SIG-M5 (cell line): ENCODE measurements around the gene RAC2.
"Not testable (repeated sequence)": the region's sequence is repeated elsewhere in the genome, so short reads cannot be mapped to it uniquely, and the experiment has no call there.

ENCODE experiments used
- DNase-seq: peaks from one replicate; lab custom pipeline; 2025; lab: John Stamatoyannopoulos, UW

The RAC2 gene

DNA sequence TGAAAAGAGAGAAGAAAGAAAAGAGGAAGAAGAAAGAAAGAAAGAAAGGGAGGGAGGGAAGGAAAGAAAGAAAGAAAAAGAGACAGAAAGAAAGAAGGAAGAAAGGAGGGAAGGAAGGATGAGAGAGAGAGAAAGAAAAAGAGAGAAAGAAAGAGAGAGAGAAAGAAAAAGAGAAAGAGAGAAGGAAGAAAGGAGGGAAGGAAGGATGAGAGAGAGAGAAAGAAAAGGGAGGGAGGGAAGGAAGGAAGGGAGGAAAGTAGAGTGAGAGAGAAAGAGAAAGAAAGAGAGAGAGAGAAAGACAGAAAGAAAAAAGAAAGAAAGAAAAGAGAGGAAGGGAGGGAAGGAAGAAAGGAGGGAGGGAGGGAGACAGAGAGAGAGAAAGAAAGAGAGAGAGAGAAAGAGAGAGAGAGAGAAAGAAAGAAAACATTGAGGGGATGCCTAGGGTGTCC is 11.5 kb upstream of the RAC2 start:
- DNase-seq: no peak

GRCh38 chr22:37254867-37255233 is 10.8 kb upstream of the RAC2 start:
- DNase-seq: no peak

DNA sequence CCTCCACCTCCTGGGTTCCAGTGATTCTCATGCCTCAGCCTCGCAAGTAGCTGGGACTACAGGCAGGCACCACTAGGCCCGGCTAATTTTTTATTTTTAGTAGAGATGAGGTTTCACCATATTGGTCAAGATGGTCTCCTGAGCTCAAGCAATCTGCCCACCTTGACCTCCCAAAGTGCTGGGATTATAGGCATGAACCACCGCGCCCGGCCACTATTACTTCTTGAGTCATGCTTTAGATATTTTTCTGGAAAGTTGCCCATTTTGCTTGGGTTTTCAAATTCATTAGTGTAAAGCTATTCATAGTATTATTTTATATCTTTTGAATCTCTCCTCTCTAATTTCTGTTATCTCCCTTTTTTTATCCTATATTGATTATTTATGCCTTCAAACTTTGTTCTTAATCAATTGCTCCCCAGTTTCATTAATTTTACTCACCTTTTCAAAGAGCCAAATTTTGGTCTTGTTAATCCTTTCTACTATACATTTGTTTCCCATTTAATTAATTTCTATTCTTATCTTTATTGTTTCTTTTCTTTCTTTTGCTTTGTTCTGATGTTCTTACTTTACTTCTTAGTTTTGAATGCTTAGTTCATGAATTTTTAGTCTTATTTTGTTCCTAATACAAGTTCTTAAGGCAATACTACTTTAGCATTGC is 10.3 kb upstream of the RAC2 start:
- no peak for DNase-seq

DNA sequence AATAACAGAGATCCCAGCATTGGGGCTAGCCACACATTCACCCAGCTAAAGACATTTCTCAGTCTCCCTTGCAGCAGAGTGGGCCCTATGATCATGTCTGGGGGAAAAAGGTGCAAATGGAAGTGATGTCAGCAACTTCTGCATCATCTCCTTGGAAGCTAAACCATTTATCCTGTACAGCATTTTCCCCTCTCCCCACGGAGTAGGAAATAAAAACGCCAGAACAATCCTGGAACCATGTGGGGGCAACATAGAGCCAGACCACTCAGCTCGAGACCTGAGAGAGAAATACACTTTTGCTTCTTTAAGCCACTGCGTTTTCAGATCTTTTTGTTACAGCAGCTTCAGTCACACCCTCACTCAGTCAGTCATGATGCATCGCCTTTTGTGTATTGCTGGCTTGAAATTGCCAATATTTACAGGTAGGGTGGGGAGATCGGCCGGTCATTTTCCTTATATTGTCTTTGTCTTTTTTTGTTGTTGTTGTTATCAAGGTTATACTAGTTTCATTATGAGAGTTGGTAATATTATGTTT is 9.1 kb upstream of the RAC2 start:
- no peak for DNase-seq

DNA sequence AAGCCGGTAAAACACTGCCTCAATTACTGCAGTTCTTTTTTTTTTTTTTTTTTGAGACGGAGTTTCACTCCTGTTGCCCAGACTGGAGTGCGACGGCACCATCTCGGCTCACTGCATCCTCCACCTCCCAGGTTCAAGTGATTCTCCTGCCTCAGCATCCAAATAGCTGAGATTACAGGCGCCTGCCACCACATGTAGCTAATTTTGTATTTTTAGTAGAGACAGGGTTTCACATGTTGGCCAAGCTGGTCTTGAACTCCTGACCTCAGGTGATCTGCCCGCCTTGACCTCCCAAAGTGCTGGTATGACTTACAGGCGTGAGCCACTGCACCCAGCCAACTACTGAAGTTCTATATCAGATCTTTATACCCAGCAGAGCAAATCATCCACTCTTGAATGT is 7.8 kb upstream of the RAC2 start:
- DNase-seq: not testable (repeated sequence)

GRCh38 chr22:37249986-37250385 is 5.9 kb upstream of the RAC2 start:
- DNase-seq: no peak

DNA sequence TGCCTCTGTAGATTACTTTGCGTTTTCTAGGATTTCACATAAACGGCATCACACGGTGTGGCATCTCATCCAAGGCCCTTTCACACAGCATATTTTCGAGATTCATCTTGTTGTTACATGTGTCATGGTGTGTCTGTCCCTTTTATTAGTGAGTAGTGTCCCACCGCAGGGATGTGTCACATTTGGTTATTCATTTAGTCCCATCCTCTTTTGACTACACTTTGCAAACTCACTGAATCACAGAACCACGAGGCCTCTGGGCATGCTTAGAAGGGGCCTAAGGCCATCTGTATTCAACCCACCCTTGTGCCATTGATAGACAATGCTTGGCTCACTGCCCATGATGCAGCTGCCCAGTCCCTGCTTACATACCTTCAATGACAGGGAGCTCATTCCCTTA is 4.2 kb upstream of the RAC2 start:
- DNase-seq: no peak

GRCh38 chr22:37245740-37246139 is 1.7 kb upstream of the RAC2 start:
- DNase-seq: no peak

DNA sequence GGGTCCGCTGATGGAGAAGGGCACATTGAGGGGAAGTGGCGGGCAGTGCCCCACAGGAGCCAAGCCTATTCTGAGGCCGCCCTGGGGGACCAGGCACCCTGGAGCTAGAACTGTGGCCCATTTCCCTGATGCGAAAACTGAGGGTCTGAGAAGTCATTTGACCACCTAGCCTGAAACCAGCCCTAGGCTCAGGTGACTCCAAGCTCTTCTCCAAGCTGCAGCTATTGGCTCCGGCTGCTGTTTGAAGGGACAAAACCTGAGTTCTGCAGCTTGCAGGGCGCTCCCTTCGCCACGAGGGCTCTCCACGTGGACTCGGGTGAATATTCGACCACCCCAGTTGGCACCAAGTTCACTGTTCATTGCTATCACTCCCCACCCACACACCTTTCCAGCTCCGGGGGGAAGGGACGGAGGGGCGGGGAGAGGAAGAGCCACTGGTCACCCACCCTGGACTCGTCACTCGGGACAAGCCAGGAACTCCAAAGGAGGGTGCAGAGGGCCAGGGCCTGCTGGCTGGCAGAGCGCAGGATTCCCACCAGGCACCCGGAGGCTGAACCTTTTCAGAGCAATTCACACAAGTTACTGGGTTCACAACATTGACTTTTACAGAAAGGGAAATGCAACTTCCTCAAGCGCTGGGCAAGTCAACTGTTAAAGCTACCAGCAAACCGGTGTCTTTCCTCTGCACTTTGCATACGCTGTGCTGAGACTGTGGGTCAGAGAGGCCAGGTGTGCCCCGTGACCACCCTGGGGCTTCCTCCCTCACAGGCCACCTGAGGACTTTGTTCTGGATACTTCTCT is 1.1 kb upstream of the RAC2 start:
- DNase-seq: peak; percentile 17

DNA sequence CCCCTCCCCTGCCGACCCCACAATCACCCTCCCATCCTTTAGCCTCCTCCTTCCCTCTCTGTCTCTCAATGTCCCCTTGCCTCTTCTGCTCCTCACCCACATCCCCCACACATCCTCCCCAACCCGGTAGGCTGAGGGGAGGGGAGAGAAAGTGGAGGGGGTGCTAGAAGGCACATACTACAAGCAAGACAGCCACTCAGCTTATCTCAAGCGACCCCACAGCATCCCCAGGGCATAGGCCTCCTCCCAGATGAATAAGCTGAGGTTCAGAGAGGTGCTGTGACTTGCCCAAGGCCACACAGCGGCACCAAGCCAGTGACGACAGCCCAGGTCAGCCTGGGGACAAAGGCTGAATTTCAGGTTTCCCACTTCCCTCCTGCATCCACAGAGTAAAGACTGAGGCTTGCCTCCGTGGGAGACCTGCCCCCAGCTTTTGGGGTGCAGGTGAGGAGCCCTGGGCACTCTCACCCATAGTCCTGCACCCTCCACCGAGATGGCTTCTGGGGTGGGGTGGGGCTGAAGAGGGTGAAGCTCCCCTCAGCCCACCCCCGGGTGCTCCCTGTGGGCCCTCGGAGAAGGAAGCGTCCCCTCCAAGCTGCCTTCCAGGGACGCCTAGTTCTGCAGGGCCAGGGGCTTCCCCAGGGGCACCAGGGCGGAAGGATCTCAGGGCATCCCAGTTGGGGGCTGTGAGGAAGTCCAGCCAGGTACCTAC is 511 bp downstream of the RAC2 start:
- no peak for DNase-seq

DNA sequence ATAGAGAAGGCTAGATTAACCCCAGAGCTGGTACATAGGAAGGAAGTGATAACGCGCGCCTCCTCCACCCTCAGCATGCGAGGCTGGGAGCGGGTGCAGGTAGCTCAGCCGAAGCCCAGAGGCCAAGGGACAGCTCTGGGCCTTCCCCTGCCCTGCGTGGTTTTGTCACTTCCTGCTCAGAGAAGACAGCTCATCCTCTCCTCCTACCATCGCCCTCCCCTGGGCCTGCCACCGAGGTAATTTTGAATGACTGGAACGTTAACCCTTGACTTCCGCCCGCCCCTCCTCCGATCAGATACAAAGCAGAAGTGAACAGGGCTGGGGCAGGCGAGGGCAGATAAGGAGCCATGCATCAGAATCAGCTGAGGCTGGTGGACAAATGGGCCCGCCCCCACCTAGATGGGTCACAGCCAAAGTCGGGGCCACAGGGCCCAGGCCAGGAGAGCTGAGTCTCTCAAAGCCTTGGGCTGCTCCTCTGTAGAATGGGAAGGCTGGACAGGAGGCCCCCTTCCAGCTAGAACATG is 1.6 kb downstream of the RAC2 start:
- DNase-seq: peak; percentile 76

DNA sequence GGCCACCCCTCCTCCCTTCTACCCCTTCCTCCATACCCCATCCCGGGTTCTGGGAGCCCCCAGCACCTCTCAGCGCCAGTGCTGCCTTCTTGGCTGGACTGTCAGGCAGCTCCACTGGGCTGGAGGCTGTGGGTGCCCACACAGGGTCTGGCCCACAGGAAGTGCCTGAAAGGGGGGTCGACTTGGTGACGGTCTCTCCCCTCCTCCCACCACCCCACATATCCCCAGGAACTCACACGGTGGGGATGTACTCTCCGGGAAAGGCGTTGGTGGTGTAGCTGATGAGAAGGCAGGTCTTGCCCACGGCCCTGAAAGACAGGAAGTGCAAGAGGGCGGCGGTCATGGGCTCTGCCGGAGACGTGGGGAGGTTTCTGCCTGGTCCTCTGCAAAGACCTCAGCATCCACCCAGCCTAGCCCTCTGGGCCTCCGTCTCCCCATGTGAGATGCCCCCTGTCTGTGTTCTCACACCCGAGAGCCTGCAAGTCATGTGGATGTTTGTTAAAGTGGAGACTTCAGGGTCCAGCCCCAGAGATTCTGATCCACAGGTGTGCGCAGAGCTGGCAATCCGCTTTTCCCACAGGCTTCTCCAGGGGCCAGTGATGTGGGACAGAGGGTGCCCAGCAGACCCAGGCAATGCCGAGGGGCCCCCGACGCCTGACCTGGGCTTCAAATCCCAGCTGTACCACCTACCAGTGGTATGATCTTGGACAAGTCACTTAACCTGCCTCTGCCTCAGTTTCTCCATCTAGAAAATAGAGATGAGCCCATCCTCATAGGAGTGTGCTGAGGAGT is 2.5 kb downstream of the RAC2 start:
- DNase-seq: no peak

- DNase-seq: no peak
These were observed 3.1 kb downstream of the RAC2 start for GRCh38 chr22:37240941-37241320.

GRCh38 chr22:37240240-37240940 is 3.7 kb downstream of the RAC2 start:
- no peak for DNase-seq

- DNase-seq: no peak
These were observed 4.5 kb downstream of the RAC2 start for GRCh38 chr22:37239336-37240239.

DNA sequence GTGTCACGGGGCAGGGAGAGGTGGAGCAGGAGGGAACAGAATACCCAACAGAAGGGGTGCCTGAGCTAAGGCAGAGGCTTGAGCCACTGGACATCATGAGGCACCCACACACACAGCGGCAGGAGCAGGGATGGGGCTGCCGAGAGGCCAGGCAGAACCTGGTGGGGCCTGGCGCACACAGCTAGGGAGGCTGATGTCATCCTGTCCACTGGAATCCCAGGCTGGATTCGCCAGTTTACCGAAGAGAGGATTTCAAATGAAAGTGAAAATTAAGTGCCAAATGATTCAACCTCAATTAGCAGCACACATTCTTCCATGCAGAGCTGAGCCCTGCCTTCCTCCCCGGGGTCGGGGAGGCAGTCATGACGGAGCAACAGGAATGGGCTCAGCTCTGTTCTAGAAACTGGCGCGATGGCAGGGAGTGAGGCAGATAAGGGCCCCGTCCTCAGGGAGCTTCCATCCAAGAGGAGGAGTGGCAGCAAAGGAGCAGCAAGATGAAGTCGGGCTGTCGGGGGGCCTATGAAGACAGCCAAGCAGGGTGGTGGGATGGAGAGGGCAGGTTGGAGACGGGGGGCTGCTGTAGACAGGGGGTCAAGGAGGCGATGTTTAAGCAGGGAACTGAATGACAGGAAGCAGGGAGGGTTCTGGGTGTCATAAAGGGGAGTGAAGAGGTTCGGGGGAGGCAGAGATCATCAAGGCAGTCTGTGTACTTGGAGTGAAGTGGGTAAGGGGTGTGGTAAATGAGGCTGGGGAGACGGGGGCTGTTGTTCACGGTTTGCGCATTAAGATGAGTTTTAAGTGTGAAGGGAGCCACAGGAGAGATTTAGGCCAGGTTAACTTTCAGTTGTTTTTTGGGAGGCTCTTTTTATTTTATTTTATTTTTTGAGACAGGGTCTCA is 6.4 kb downstream of the RAC2 start:
- no peak for DNase-seq

GRCh38 chr22:37235897-37236607 is 8.0 kb downstream of the RAC2 start:
- no peak for DNase-seq
